IPS-20b (cell line): ENCODE measurements around the gene SBNO2.

Source experiments
- H3K27ac ChIP-seq: one replicate; pipeline ENCODE4 v1.5.1; 2013; ENCODE audit warnings: low read length
- H3K27me3 ChIP-seq: 2 replicates; pipeline ENCODE4 v1.6.1; 2013; ENCODE audit warnings: mild to moderate bottlenecking, low read length, inconsistent platforms; ENCODE audit not compliant: insufficient read depth
- H3K36me3 ChIP-seq: 2 replicates; pipeline ENCODE4 v1.6.1; 2013; ENCODE audit warnings: low read depth, mild to moderate bottlenecking, inconsistent platforms, low read length, moderate library complexity; ENCODE audit not compliant: insufficient read depth
- H3K4me1 ChIP-seq: 2 replicates; pipeline ENCODE4 v1.6.1; 2013; ENCODE audit warnings: mild to moderate bottlenecking, control low read depth, inconsistent platforms, low read length, moderate library complexity; ENCODE audit not compliant: insufficient read depth
- H3K4me3 ChIP-seq: 2 replicates; pipeline ENCODE4 v1.5.1; 2013; ENCODE audit warnings: mild to moderate bottlenecking, low read length, inconsistent platforms
- H3K9ac ChIP-seq: 2 replicates; pipeline ENCODE4 v1.6.1; 2013; ENCODE audit warnings: low read depth, mild to moderate bottlenecking, inconsistent platforms, low read length, moderate library complexity
- H3K9me3 ChIP-seq: 2 replicates; pipeline ENCODE4 v1.6.1; 2013; ENCODE audit warnings: mild to moderate bottlenecking, low read depth, low read length, inconsistent platforms; ENCODE audit not compliant: insufficient read depth

Gene SBNO2

DNA sequence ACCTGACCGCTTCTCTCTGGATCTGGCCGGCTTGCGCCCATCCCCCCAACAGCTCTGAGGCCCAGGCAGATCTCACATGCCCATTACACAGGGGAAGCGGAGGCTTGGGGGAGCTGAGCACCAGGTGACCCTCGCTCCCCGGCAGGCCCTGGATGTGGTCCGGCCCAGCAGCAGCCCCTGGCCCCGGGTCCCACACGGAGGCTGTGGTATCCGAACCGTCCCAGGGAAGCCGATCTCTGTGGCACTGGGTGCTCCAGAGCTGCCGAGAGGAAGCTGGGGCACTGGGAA, 27.7 kb downstream of the SBNO2 start:
- Histone ChIP-seq H3K36me3 (0 out of 2 replicates have a peak, but pooled peaks cover 9% of the 10 kb centered on the region), H3K27ac (no peak overlapping the region), H3K9me3 (no peaks in the 10 kb centered on the region), H3K4me1 (no peaks in the 10 kb centered on the region), H3K9ac (no peak overlapping the region), H3K27me3 (no peaks in the 10 kb centered on the region), H3K4me3 (no peak overlapping the region)

GRCh38 chr19:1145635-1146411, 28.2 kb downstream of the SBNO2 start:
- Histone ChIP-seq H3K4me1 (no peaks in the 10 kb centered on the region), H3K36me3 (0 out of 2 replicates have a peak, but pooled peaks cover 9% of the 10 kb centered on the region), H3K4me3 (no peak overlapping the region), H3K9ac (no peak overlapping the region), H3K9me3 (no peaks in the 10 kb centered on the region), H3K27ac (no peak overlapping the region), H3K27me3 (no peaks in the 10 kb centered on the region)

DNA sequence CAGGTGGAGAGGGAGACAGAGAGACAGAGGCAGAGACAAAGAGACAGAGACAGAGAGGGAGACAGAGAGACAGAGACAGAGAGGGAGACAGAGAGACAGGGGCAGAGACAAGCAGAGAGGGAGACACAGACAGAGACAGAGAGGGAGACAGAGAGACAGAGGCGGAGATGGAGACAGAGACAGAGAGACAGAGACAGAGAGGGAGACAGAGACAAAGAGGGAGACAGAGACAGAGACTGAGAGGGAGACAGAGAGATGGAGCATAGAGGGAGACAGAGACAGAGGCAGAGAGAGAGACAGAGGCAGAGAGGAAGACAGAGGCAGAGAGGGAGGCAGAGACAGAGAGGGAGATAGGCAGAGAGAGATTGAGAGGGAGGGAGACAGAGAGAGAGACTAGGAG, 29.3 kb downstream of the SBNO2 start:
- Histone ChIP-seq H3K27ac (no peak overlapping the region), H3K9ac (no peak overlapping the region), H3K36me3 (0 out of 2 replicates have a peak, but pooled peaks cover 9% of the 10 kb centered on the region), H3K4me1 (no peaks in the 10 kb centered on the region), H3K4me3 (no peak overlapping the region), H3K27me3 (no peaks in the 10 kb centered on the region), H3K9me3 (no peaks in the 10 kb centered on the region)

GRCh38 chr19:1143828-1144399, 30.2 kb downstream of the SBNO2 start:
- no peaks in the 10 kb centered on the region for H3K4me1 ChIP-seq
- 0 out of 2 replicates have a peak, but pooled peaks cover 9% of the 10 kb centered on the region for H3K36me3 ChIP-seq
- no peak overlapping the region for H3K4me3 ChIP-seq
- H3K9ac ChIP-seq, result no peak overlapping the region
- no peak overlapping the region for H3K27ac ChIP-seq
- H3K9me3 ChIP-seq, result no peaks in the 10 kb centered on the region
- no peaks in the 10 kb centered on the region for H3K27me3 ChIP-seq

GRCh38 chr19:1141944-1142343, 32.1 kb downstream of the SBNO2 start:
- Histone ChIP-seq H3K4me1 (no peaks in the 10 kb centered on the region), H3K27me3 (no peaks in the 10 kb centered on the region), H3K36me3 (0 out of 2 replicates have a peak, but pooled peaks cover 9% of the 10 kb centered on the region), H3K9me3 (no peaks in the 10 kb centered on the region), H3K9ac (no peak overlapping the region), H3K4me3 (no peak overlapping the region), H3K27ac (no peak overlapping the region)

DNA sequence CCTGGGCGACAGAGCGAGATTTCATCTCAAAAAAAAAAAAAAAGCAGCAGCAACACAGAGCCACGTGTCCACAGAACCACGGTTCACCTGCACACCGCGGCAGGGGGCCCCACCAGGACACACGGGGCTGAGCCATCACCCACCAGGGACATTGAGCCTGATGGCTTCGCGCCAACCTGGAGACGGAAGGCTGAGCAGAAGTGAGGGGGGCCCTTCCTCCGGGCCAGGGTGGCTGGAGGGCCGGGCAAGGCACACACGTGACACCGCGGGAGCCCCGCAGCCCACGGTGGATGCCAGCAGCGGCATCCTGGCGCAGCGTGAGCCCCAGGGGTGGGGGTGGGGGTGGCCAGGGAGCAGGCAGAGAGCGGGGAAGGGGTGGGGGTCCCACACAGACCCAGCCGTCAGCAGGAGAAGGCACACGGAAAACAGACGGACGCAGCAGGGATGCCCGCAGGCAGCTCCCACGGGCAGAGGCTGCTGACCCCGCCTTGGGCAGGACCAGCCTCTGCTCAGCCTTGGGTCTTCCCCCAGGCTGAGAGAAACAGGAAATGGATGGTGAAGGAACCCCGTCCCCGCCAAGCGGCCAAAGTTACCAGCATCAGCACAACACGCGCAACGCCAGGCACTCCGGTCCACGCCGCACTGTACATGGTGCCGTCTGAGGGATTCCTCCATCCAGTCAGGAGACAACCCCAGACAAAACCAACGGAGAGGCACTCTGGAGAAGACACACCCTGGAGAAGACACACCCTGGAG, 33.6 kb downstream of the SBNO2 start:
- Histone ChIP-seq H3K27ac (no peak overlapping the region), H3K27me3 (no peaks in the 10 kb centered on the region), H3K36me3 (0 out of 2 replicates have a peak, but pooled peaks cover 9% of the 10 kb centered on the region), H3K4me1 (no peaks in the 10 kb centered on the region; the same call in 1 of the 2 replicates), H3K9me3 (no peaks in the 10 kb centered on the region), H3K4me3 (no peak overlapping the region), H3K9ac (no peak overlapping the region)

DNA sequence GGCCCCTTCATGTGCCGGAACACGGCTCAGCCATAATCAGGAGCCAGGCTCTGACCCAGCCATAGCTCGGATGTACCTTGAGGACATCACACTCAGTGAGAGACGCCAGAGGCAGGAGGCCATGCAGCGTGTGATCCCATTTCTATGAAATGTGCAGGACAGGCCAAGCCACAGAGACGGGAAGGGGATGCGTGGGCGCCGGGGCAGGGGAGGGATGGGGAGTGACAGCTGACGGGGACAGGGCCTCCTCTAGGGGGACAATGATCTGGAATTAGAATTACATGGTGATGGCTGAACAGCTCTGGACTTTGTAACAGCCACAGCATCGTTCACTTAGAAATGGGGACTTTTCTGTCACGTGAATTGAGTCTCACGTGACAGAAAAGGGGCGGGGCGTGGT, 34.9 kb downstream of the SBNO2 start:
- Histone ChIP-seq H3K27ac (no peak overlapping the region), H3K36me3 (0 out of 2 replicates have a peak, but pooled peaks cover 9% of the 10 kb centered on the region), H3K4me3 (no peak overlapping the region), H3K9ac (no peak overlapping the region), H3K9me3 (no peaks in the 10 kb centered on the region), H3K27me3 (no peaks in the 10 kb centered on the region), H3K4me1 (no peaks in the 10 kb centered on the region; the same call in 1 of the 2 replicates)

DNA sequence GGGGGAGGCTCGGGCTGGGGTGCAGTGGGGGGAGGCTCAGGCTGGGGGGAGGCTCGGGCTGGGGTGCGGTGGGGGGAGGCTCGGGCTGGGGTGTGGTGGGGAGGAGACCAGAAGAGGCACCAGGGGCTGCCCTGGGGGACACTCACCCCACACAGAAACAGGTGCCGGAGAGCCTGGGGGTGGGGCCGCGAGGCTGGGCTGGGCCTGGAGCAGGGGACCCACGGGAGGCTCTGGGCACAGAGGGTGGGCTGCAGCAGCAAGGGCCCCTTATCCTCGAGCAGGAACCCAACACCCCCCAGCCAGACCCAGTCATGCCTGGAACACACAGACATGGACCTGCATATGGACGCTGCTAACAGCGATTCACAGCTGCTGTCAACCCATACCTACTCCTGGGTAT, 35.9 kb downstream of the SBNO2 start:
- Histone ChIP-seq H3K27ac (no peak overlapping the region), H3K27me3 (no peaks in the 10 kb centered on the region), H3K9me3 (no peaks in the 10 kb centered on the region), H3K36me3 (0 out of 2 replicates have a peak, but pooled peaks cover 3% of the 10 kb centered on the region), H3K4me3 (no peak overlapping the region), H3K4me1 (no peaks in the 10 kb centered on the region; the same call in 1 of the 2 replicates), H3K9ac (no peak overlapping the region)

GRCh38 chr19:1136621-1137317, 37.3 kb downstream of the SBNO2 start:
- H3K9ac ChIP-seq, result no peak overlapping the region
- no peak overlapping the region for H3K4me3 ChIP-seq
- no peaks in the 10 kb centered on the region for H3K9me3 ChIP-seq
- H3K27ac ChIP-seq, result no peak overlapping the region
- H3K27me3 ChIP-seq, result no peaks in the 10 kb centered on the region
- no peaks in the 10 kb centered on the region; the same call in 1 of the 2 replicates for H3K4me1 ChIP-seq
- H3K36me3 ChIP-seq, result no peaks in the 10 kb centered on the region

DNA sequence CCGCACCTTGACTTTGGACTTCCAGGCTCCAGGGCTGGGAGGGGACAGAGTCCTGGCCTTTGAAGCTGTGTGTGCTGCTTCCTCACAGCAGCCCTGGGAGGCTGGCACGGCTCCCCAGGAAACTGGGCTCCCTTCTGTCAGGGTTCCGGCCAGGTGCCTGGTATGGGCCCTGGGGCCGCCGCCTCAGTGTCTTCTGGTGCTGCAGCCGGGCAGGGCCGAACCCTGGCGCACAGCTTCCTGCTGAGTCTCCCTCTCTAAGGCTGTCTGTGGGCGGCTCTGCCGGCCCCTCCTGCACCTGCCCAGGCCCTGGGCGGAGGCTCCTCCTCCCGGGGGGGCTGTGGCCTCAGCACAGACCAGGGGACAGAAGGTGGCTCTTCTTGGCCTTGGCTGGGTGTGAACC, 37.9 kb downstream of the SBNO2 start:
- no peak overlapping the region for H3K9ac ChIP-seq
- H3K27me3 ChIP-seq, result no peaks in the 10 kb centered on the region
- no peaks in the 10 kb centered on the region for H3K36me3 ChIP-seq
- H3K9me3 ChIP-seq, result no peaks in the 10 kb centered on the region
- H3K4me1 ChIP-seq, result no peaks in the 10 kb centered on the region; the same call in 1 of the 2 replicates
- H3K27ac ChIP-seq, result no peak overlapping the region
- H3K4me3 ChIP-seq, result no peak overlapping the region

DNA sequence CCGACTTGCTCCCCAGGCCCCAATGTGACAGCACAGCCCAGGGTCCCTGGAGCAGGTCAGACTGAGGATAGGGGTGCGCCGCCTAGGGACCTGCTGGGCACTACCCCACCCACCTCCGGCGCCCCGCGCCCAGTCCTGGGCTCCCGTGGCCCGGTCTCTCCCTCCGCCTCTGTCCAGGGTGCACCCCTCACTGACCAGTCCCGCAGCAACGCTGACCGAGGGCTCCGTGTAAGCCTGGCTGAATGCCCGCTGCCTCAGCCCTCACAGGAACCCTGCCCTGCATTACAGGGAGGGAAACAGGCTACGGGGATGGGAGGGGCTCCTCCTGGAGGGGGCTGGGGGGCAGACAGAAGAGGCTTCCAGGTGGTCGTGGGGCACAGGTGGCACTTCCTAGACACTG, 38.6 kb downstream of the SBNO2 start:
- Histone ChIP-seq H3K9me3 (no peaks in the 10 kb centered on the region), H3K27me3 (no peaks in the 10 kb centered on the region), H3K27ac (no peak overlapping the region), H3K9ac (no peak overlapping the region), H3K4me3 (no peak overlapping the region), H3K36me3 (no peaks in the 10 kb centered on the region), H3K4me1 (no peaks in the 10 kb centered on the region; the same call in 1 of the 2 replicates)
